ENCODE results near the gene RAB11FIP2. TPM values are rescaled to one million over a fixed set of nuclear protein-coding genes. Genes with fewer than 3 reads are reported as not detected.

RAB11FIP2 gene
- total RNA-seq, 1 donor from 2014 or later, result 20.6 TPM

DNA sequence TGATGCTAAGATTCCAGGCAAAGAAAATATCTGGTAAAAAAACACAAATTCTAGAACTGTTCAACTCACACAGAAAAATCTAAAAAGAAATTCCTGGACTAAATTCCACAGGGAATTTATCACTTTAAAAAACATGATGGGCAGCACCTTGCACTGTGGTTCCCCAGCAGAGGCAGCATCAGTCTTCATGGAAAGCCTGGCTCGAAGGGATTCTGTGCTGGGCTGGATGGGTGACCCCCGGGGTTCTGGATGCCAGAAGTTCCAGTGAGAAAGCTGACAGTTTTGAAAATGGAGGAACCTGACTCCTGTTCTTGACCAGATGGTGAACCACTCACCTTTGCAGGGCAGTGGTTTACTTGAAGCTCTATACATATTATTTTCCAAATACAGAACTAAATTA, 52.0 kb downstream of the RAB11FIP2 start:
- DNase-seq (ENCODE audit: extremely low spot score, unreplicated experiment), result no peak
- H3K4me1 Mint-ChIP-seq (ENCODE audit: unreplicated experiment), result peaks cover 10% of the 10 kb centered on the region
- no peaks in the 10 kb centered on the region for H3K36me3 Mint-ChIP-seq
- H3K27me3 Mint-ChIP-seq, result no peaks in the 10 kb centered on the region
- H3K27ac Mint-ChIP-seq, result no peak overlapping the region
- H3K4me3 Mint-ChIP-seq, result no peak overlapping the region
- TF ChIP-seq, protein P1, sequence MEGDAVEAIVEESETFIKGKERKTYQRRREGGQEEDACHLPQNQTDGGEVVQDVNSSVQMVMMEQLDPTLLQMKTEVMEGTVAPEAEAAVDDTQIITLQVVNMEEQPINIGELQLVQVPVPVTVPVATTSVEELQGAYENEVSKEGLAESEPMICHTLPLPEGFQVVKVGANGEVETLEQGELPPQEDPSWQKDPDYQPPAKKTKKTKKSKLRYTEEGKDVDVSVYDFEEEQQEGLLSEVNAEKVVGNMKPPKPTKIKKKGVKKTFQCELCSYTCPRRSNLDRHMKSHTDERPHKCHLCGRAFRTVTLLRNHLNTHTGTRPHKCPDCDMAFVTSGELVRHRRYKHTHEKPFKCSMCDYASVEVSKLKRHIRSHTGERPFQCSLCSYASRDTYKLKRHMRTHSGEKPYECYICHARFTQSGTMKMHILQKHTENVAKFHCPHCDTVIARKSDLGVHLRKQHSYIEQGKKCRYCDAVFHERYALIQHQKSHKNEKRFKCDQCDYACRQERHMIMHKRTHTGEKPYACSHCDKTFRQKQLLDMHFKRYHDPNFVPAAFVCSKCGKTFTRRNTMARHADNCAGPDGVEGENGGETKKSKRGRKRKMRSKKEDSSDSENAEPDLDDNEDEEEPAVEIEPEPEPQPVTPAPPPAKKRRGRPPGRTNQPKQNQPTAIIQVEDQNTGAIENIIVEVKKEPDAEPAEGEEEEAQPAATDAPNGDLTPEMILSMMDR (conservative IDR thresholded peaks at IDR 0.05), result no peak
- H3K9me3 Mint-ChIP-seq, result no peaks in the 10 kb centered on the region

DNA sequence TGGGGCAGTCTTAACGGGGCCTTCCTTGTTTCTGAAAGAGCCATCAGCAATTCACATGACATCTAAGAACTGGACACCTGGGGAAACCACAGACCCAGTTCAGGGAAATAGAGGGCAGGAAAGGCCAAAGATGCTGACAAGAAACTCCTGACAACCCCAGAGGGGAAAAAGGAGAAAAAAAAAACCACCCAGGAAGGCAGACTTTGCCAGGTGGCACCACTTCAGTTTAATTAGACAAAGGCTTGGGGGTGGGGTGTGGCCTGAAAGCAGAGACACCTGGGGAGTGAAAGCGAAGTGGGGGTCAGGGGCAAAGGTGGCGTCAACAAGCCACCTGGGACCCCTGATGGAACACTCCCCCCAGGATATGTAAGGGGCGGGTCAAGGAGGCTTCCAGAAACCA, 53.6 kb downstream of the RAB11FIP2 start:
- H3K4me3 Mint-ChIP-seq, result no peak overlapping the region
- no peaks in the 10 kb centered on the region for H3K27me3 Mint-ChIP-seq
- TF ChIP-seq, protein P1 (conservative IDR thresholded peaks at IDR 0.05), result no peak
- no peaks in the 10 kb centered on the region for H3K36me3 Mint-ChIP-seq
- no peaks in the 10 kb centered on the region for H3K9me3 Mint-ChIP-seq
- H3K27ac Mint-ChIP-seq, result no peak overlapping the region
- H3K4me1 Mint-ChIP-seq (ENCODE audit: unreplicated experiment), result peaks cover 10% of the 10 kb centered on the region
- no peak for DNase-seq (ENCODE audit: extremely low spot score, unreplicated experiment)

DNA sequence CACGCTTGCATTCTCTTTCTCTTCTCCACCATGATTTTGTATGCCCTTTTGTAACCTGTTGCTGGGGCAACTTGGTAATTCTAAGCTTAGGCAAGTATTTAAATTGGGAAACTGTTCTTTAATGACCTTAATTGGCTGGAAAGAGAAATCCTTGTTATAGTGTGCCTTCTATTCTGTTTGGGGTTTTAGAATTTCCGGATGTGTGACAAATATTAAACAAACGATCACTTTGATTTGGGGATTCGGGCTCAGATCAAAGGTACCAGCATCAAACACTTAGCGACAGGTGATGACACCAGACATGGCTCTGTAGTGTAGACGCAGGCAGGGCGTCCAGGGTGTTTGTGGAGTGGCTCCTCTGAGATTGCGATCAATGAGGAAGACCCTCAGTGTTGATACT, 55.0 kb downstream of the RAB11FIP2 start:
- peaks cover under 1% of the 10 kb centered on the region for H3K9me3 Mint-ChIP-seq
- TF ChIP-seq, protein P1 (conservative IDR thresholded peaks at IDR 0.05), result no peak
- no peak for DNase-seq (ENCODE audit: extremely low spot score, unreplicated experiment)
- no peak overlapping the region for H3K27ac Mint-ChIP-seq
- no peak overlapping the region for H3K4me3 Mint-ChIP-seq
- no peaks in the 10 kb centered on the region for H3K27me3 Mint-ChIP-seq
- H3K4me1 Mint-ChIP-seq (ENCODE audit: unreplicated experiment), result peaks cover 10% of the 10 kb centered on the region
- H3K36me3 Mint-ChIP-seq, result no peaks in the 10 kb centered on the region

DNA sequence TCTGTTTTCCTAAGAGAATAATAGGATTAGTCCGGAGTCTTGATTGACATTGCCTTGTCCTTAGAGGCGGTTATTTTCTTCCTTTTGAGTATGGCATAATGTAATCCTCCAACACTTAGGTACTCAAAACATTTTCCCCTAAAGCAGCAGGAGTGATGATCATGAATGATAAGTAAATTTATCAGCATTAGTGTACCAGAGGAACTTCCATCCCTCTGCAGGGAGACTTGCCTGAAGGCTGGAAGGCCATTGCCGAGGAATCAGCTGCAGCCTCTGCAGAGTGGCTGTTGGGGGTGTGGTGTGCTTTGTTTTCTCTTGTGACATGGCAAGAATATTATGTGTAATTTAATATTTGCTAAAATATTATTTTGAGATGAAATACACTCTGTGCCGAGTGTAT, 56.8 kb downstream of the RAB11FIP2 start:
- TF ChIP-seq, protein P1 (conservative IDR thresholded peaks at IDR 0.05), result no peak
- Mint-ChIP-seq H3K27me3 (no peaks in the 10 kb centered on the region), H3K4me3 (no peak overlapping the region), H3K36me3 (no peaks in the 10 kb centered on the region), H3K4me1 (ENCODE audit: unreplicated experiment) (peaks cover 10% of the 10 kb centered on the region), H3K27ac (no peak overlapping the region), H3K9me3 (peaks cover 6% of the 10 kb centered on the region)
- DNase-seq (ENCODE audit: extremely low spot score, unreplicated experiment), result no peak

DNA sequence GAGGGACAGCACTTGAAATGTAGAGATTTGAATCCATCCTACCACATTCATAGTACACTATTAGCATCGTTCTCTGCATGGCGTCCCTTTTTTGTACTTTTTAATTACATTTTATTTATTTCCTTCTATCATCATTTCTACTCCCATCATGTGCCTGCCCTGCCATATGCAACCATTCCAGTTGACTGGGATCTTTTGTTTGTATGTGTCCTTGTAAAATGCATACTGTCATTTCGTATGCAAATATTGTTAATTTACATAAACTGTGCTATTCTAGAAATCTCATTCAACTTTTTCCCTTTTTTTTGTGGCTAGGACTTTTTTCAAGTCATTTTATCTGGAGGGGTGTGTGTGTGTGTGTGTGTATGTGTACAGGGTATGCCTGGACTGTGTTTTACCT, 57.9 kb downstream of the RAB11FIP2 start:
- no peak for DNase-seq (ENCODE audit: extremely low spot score, unreplicated experiment)
- peaks cover 10% of the 10 kb centered on the region for H3K4me1 Mint-ChIP-seq (ENCODE audit: unreplicated experiment)
- no peaks in the 10 kb centered on the region for H3K27me3 Mint-ChIP-seq
- H3K36me3 Mint-ChIP-seq, result no peaks in the 10 kb centered on the region
- peaks cover 6% of the 10 kb centered on the region for H3K9me3 Mint-ChIP-seq
- no peak overlapping the region for H3K4me3 Mint-ChIP-seq
- TF ChIP-seq, protein P1 (conservative IDR thresholded peaks at IDR 0.05), result no peak
- H3K27ac Mint-ChIP-seq, result no peak overlapping the region
